WERI-Rb-1 (cell line): ENCODE results near the gene FAM89A.
"Not testable (repeated sequence)": the region's sequence is repeated elsewhere in the genome, so short reads cannot be mapped to it uniquely, and the experiment has no call there.

Experiments used
- DNase-seq: peaks from one replicate; pipeline ENCODE4 v3.0.0-alpha.2; 2020
- H3K27ac ChIP-seq: fragments of 250-450 bp; sonication (Bioruptor Pico); 2 replicates; pipeline ENCODE4 v1.5.1; 2020; ENCODE audit warnings: mild to moderate bottlenecking, moderate library complexity
- H3K27me3 ChIP-seq: fragments of 250-450 bp; sonication (Bioruptor Pico); 2 replicates; pipeline ENCODE4 v1.5.1; 2021; ENCODE audit warnings: mild to moderate bottlenecking, low read depth, moderate library complexity; ENCODE audit not compliant: insufficient read depth, severe bottlenecking
- H3K36me3 ChIP-seq: fragments of 250-450 bp; sonication (Bioruptor Pico); 2 replicates; pipeline ENCODE4 v1.5.1; 2020; ENCODE audit warnings: mild to moderate bottlenecking, moderate library complexity
- H3K4me3 ChIP-seq: 2 replicates; pipeline ENCODE4 v1.5.1; 2011; ENCODE audit warnings: low read depth, mild to moderate bottlenecking, control low read depth, low read length
- H3K9me3 ChIP-seq: fragments of 250-450 bp; sonication (Bioruptor Pico); 2 replicates; pipeline ENCODE4 v1.5.1; 2021; ENCODE audit warnings: mild to moderate bottlenecking, moderate library complexity; ENCODE audit not compliant: severe bottlenecking
- TF ChIP-seq, protein P1 (sequence below): IDR thresholded peaks from 2 replicates; pipeline ENCODE4 v1.5.1; 2011; ENCODE audit warnings: low read depth, mild to moderate bottlenecking, control low read depth, inconsistent platforms, low read length

Gene FAM89A

DNA sequence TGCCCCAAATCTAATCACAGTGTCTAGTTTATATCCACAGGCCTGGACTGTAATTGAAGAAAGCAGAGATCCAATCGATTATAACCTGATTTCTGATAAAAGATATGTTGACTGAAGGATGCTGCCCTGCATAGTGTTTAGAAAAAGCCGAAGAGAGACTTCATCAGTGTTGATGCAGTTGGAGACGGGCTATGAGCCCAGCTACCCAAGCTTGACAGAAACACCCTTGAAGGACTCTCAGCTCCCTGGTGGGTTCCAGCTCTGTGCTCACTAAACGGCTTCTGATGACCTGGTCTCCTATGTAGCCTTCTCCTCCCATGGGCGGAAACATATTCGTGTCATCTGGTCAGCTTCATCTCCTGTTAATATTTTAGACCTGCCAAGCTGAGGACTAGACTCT, 10.2 kb downstream of the FAM89A start:
- Histone ChIP-seq H3K9me3 (no peaks in the 10 kb centered on the region), H3K4me3 (no peak overlapping the region), H3K36me3 (peaks cover 28% of the 10 kb centered on the region), H3K27me3 (no peaks in the 10 kb centered on the region), H3K27ac (no peak overlapping the region)
- no peak for DNase-seq
- TF ChIP-seq, protein P1, sequence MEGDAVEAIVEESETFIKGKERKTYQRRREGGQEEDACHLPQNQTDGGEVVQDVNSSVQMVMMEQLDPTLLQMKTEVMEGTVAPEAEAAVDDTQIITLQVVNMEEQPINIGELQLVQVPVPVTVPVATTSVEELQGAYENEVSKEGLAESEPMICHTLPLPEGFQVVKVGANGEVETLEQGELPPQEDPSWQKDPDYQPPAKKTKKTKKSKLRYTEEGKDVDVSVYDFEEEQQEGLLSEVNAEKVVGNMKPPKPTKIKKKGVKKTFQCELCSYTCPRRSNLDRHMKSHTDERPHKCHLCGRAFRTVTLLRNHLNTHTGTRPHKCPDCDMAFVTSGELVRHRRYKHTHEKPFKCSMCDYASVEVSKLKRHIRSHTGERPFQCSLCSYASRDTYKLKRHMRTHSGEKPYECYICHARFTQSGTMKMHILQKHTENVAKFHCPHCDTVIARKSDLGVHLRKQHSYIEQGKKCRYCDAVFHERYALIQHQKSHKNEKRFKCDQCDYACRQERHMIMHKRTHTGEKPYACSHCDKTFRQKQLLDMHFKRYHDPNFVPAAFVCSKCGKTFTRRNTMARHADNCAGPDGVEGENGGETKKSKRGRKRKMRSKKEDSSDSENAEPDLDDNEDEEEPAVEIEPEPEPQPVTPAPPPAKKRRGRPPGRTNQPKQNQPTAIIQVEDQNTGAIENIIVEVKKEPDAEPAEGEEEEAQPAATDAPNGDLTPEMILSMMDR: no peak

DNA sequence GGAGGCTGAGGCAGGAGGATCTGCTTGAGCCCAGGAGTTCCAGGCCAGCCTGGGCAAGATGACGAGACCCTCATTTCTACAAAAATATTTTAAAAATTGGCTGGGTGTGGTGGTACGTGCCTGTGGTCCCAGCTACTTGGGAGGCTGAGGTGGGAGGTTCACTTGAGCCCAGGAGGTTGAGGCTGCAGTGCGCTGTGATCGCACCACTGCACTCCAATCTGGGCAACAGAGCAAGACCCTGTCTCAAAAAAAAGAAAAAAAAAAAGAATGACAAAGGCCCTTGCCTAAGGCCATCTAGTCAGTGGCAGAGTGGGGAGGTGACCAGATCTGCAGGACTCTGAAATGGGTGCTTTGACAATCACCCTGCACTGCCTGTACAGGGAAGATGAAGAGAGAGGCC, 10.8 kb downstream of the FAM89A start:
- peaks cover 29% of the 10 kb centered on the region for H3K36me3 ChIP-seq
- not testable (repeated sequence) for H3K27ac ChIP-seq, DNase-seq, H3K4me3 ChIP-seq, H3K27me3 ChIP-seq, H3K9me3 ChIP-seq

DNA sequence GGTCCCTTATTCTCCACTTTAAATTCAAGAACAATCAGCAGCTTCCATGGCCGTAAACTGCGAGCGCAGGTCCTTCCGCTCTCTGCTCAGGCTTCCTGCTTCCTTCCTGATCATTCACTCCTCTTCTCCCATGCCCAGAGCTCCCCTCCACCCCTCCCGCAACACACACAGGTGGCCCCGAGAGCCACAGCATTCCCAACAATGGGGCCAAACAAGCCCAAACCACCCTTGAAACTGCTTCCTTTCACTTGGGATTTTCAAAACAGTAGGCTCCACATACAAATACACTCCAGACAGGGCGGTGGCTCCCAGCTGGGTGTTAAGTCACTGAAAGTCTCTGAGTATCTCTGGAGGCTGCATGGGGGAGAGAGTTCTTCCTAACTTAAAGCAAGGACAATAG, 11.4 kb downstream of the FAM89A start:
- no peaks in the 10 kb centered on the region for H3K27me3 ChIP-seq
- H3K4me3 ChIP-seq: no peak overlapping the region
- H3K27ac ChIP-seq: peak overlapping the region; percentile 68; the same call in 1 of the 2 replicates
- peaks cover 24% of the 10 kb centered on the region for H3K36me3 ChIP-seq
- TF ChIP-seq, protein P1: no peak
- H3K9me3 ChIP-seq: no peaks in the 10 kb centered on the region
- DNase-seq: no peak

DNA sequence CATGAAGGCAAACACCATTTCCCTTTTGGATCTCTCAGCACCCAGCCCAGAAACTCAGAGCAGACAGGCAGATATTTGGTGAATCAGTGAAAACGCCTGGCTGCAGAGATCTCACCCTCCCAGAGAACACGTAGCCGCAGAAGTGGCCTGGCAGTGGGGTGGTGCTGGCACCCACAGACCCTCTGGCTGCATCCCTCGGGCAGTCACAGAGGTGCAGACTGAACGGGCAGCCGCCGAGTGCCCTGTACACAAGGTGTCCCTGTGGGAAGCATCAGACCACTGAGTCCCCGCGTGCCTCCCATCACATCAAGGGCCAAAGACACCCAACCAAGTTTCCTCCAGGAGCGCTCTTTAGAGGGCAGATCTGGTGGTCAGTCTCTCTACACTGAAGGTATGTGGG, 12.1 kb downstream of the FAM89A start:
- H3K27ac ChIP-seq: peak overlapping the region; percentile 68
- no peak for DNase-seq
- H3K27me3 ChIP-seq: no peaks in the 10 kb centered on the region
- TF ChIP-seq, protein P1: no peak
- H3K4me3 ChIP-seq: no peak overlapping the region
- no peaks in the 10 kb centered on the region for H3K9me3 ChIP-seq
- H3K36me3 ChIP-seq: peaks cover 19% of the 10 kb centered on the region

DNA sequence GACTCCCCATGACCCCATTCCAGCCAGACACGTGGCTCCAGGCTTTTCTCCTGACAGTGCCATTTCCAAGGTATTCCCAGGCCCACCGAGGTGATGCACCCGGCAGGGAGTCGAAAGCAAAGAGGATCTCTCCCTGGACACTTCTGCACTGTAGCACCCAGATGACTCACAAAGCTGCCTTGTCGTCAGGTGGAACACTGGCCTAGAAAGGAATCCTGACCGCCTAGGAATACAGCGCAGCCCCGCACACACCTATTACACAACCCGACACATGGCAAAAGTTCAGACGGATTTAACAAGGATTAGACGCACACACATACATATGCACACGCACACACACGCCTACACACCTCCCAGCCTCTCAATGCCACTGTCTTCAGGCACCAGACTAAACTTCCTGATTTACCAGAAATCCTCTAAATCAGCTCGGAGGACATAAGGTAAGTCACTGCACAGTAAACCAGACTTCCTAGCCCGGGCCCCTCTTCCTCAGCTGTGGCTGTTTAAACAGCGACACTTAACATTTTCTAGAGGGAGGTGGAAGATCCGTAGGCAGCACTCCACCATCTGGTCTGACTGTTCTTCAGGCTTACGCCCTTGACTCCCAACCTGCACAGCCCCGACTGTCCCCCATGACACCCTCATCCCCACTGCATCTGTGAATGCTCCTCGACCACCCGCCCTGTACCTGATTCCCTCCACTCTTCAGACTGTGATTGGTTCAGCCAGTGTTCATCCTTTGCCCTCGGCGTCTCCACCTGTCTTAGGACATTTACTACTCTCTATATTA, 12.7 kb downstream of the FAM89A start:
- Histone ChIP-seq H3K27ac (peak overlapping the region; percentile 68), H3K36me3 (peaks cover 17% of the 10 kb centered on the region), H3K27me3 (no peaks in the 10 kb centered on the region), H3K9me3 (no peaks in the 10 kb centered on the region), H3K4me3 (peak overlapping the region; percentile 16)
- peak; percentile 73 for DNase-seq
- TF ChIP-seq, protein P1: no peak; the same call in 1 of the 2 replicates

DNA sequence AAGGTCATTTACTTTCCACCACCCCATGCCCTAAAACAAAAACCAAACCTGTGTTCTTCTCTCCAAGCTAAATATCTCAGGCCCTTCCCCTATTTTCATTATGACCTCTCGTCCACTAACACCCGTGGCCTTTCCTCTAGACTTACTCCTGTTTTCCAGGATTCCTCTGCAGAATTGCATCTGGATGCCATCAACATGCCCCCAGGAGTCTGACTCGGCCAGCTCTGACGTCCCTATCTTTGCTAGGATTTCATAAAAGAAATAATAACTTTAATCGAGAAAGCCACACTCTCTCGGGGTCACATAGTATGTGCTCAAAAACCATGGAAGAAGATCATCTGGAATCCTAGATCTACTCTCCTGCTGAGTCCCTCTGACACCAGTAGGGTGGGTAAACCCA, 13.5 kb downstream of the FAM89A start:
- Histone ChIP-seq H3K27ac (peak overlapping the region; percentile 68), H3K27me3 (no peaks in the 10 kb centered on the region), H3K36me3 (peaks cover 24% of the 10 kb centered on the region), H3K4me3 (no peak overlapping the region), H3K9me3 (no peaks in the 10 kb centered on the region)
- TF ChIP-seq, protein P1: no peak
- DNase-seq: no peak
